Activated CD8-positive, alpha-beta memory T cell treated with anti-CD3 and anti-CD28 coated beads, Interleukin-2, amount 50 U/mL, for 1 hour (primary cell): ENCODE data around the gene SLC30A2.

ENCODE experiments used
- DNase-seq: peaks from one replicate; pipeline ENCODE4 v3.0.0-alpha.2; 2020; ENCODE audit errors: extremely low read depth

The SLC30A2 gene

DNA sequence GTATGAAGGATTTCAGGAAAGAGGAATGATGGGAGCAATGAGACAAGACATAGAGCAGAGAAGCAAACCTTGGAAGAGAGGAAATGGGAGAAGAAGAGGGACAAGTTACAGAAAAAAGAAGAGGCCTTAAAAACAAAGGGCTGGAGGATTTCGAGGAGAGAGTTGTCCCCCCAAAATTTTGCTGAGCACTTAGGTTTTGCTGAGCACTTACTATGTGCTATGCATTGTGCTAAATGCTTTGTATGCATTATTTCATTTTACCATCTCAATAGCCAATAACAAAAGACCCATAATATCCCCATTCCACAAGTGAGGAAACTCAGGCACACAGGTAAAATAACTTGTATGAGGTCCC, 24.0 kb upstream of the SLC30A2 start:
- DNase-seq = no peak

DNA sequence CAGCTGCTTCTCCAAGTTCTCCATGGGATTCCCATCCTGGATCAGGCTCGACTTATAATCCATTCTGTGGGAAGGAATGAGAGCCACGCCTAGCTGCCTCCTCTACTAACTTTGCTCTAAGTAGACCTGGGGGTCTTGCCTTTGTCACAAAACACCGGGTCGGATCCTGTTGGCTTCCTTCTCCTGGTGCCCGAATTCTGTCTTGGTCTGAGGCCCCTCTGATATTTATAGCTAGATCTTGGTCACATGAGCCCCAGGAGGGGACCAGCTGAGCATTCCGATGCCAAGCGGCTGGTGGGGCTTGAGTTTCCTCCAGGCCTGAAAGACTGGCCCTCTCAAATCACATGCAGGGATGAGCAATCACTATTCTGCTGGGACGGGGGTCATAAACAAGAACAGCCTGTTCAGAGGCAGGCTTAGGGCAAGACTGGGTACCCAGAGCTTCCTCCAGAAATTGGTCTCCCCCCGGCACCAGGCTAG, 21.6 kb upstream of the SLC30A2 start, which contains the start of gene TRIM63:
Gene TRIM63 (minus strand): TSS at position 199 of the 480 bp plus-strand sequence. CDS start 136 bp downstream, at position 63.
- no peak for DNase-seq

DNA sequence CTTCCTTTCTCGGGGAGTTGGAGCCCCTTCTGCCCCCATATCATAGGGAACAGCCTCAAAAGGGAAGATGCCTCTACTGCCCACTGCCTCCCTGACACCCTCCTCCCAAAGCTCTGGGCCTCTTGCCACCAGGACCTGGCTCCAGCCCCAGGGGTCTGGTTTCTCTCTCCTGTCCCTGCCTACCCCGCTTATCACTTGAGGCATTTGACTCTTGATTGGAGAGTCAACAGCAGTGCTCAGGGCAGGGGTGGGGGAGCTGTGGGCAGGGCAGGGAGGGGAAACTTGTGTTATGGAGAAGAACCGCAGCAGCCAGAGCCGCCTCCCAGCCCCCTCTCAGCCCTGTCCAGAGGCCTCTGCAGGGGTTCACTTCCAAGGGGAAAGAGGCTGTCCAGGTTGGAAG, 20.9 kb upstream of the SLC30A2 start:
- no peak for DNase-seq

DNA sequence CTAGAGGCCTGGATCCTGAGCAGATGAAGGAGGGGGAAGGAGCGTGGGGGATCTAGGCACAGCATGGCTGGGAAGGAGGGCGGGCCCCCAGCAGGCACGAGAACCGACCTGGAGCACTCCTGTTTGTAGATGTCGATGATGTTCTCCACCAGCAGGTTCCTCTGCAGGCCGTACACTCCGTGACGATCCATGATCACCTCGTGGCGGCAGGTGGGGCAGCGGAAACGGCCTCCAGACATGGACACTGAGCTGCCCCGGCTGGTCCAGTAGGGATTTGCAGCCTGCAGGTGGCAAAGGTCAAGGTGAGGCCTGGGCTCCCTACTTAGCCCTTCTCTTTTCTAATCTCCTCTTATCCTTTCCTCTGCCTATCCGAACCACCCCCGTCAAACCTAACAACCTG, 20.2 kb upstream of the SLC30A2 start:
- no peak for DNase-seq

DNA sequence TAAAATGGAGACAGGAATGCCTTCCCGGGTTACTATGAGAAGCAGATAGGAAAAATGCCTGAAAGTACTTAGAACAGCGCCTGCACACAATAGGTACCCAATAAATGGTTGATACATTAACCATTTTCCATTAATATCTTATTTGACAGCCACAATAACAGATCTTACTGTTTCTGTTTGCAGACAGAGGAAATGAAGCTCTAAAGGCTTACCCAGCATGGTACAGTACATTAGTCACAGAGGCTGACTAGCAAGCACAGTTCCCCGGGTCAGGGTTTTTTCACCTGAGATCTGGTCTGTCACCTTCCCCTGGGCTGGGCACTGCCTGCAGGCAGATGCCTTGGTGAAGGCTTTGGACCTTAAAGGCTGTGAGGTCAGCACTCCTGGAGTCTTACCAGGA, 18.6 kb upstream of the SLC30A2 start:
- DNase-seq = no peak

DNA sequence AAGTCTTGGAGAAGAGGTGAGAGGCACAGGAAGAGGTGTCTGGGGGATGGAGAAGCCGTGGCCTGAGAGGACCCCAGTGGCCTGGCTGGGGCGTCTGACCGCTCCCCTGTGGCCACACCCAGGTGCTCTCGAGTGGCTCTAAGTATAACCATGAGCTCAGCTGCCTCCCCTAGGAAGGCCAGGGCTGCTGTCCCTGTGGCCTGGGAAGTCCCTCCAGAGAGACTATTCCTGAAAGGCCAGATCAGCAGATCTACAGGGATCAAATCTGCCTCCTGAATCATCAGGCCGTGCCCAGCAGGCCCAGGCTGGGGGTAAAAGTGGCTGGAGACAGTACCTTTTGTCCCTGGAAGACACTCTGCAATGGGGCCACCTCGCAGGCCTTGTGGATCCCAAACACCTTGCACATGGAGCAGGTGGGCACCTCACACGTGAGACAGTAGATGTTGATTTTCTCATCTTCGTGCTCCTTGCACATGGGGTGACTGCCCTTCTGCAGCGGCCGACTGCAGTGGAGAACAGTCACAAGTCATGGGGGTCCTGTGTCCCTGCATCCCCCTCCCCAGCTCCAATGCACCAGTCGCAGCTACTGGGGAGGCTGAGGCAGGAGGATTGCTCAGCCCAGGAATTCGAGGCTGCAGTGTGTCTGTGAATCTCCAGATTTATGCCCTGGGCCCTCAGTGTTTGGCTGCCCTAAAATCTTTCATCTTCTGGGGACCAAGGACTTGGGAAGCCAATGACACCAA, 15.1 kb upstream of the SLC30A2 start:
- no peak for DNase-seq

DNA sequence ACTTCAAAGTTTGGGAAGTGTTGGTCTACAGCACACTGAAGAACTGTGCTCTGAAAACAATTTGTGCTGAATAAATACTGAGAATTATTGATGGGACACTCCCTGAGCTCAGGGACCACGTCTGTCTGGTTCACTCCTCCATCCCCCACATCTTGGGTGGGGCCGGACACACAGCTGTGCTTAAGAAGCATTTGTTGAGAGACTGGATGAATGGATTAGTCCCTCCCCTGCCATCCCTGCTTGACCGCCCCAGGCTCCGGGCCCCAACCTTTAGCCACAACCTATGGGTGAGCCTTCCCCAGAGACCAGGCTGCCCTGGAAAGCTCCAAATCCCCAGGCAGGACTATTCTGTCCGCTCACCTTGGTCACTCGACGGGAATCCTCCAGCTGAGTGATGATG, 14.0 kb upstream of the SLC30A2 start:
- DNase-seq = no peak

DNA sequence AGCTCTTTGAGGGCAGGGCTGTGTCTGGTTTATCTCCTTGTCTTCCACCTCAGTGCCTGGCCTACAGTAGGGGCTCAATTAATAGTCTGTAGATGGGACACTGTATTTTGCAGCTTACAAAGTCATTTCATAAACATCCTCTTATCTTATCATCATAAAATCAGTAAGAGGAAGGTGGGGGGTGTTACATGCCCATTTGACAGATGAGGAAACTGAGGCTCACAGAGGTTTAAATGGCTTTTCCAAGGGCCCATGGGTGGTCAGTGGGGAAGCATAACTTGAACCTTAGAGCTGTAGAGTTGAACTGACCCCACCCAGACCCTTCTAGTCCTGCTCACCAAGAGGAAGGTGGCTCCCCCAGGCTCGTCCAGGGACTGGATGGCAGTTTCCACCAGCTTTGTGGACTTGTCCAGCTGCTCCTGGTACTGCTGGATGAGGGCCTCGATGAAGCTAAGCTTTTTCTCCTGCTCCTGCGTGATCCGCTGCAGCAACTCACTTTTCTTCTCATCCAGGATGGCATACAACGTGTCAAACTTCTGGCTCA, 12.2 kb upstream of the SLC30A2 start:
- no peak for DNase-seq

DNA sequence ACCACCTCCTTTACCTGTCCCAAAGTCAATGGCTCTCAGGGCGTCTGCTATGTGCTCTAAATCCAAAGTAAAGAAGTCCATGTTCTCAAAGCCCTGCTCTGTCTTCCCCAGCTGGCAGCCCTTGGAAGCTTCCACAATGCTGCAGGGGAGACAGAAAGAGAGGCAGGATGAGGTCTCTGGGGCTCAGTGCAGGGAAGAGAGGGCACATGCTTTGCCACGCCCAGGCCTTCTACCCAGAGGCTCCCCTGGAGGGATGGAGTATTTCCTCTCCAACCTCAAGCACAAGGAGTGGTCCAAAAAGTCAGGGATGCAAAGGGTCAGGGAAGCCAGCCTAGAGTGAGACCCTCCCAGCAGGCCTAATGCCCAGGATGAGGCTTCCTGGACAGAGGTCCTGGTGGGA, 11.3 kb upstream of the SLC30A2 start:
- DNase-seq = no peak

DNA sequence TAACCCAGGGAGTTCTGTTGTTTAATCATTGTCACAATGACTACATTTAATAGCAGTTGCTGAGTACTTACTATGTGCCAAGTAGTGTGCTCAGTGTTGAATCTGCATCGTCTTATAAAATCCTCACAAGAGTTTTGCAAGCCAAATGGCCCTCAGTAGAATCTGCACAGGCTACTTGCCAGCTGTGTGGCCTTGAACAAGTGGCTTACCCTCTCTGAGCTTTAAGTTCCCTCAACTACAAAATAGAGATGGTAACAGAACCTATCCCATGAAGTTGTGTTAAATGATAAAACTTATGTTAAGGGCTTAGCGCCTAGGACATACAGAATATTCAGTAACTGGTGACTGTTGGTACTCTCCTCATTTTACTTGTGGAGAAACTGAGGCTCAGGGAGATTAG, 9.1 kb upstream of the SLC30A2 start:
- no peak for DNase-seq

DNA sequence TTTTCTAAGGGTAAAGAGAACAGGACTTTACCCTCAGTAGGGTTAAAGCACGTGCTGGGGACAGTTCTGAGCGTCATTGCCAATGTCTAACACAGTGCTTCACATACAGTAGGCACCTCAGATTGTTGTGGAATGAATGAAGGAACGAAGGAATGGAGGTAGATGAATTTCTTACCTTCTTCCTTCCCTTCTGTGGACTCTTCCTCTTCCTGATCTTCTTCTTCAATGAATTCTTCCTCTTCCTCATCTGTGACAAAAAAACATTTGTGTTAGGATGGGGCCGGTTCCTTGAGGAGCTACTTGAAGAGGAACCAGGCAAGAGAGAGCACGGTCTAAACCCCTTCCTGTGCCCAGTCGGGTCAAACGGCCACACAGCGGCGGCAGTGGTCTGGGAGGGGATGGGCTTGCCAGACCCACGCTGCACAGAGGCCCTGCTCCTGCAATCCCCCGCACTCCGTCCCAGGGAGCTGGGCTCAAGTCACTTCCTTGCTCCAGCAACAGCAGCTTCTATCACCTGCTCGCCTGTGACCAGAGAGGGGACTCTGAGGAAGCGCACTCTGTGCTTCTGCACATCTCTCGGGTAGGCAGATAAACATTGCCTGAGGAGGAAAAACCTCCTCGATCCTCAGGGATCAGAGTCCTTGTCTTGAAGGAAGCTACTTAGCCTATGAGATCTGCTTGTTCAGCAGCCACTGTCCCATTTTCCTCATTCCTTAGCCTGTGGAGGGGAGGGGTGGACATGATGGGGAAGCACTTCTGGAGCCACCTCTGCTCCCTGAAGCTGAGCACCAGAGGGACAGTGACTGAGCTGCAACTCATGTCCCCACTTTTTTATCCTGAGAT, 8.0 kb upstream of the SLC30A2 start:
- DNase-seq = no peak

DNA sequence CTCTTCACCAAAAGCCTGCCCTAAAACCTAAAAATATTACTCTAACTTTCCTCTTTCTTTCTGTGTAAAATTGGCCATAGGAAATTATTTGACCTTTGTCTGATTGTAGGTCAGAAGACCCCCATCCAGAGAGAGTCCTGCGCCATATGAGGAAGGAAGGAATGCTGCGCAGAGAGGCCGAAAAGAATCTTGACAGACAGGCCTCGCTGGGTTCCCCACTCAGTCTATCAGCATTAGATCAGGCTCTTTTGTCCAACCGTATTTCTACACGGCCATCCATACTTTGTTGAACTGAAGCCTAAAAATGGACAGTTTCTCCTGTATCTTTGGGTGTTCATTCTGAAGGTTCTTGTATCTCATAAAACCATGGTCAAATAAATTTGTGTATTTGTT, 4.3 kb upstream of the SLC30A2 start:
- no peak for DNase-seq

DNA sequence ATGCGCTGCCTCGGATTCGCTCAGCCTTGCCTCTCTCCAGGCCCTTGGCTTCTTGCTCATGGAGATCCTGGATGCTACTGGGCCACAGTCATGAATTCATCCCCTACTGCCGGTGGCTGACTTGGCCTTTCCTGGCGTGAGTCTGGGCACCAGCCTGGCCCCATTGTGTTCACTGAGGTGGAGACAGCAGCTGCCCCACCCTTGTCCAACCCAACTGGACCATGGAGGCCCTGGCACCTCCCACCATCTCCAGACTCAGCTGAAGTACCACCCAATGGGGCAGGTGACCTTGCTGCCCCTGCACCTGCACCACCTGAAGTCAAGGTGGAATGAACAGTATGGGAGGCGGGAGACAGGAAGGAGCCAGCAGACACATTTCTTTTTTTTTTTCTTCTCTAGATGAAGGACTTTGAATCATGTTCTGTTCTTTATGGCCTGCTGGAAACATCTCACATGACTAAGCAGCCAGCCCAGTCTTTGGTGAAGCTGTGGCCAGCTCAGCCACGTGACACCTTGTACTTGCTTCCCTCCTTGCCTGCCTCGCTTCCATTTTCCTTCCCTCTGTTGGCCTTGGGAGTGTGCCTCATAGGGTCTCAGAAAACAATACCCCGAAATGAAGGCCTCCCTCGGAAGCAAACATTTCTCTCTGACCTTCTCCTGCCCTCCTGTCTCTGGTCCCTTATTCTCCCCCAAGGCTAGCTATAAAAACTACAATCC, 3.8 kb upstream of the SLC30A2 start:
- no peak for DNase-seq

DNA sequence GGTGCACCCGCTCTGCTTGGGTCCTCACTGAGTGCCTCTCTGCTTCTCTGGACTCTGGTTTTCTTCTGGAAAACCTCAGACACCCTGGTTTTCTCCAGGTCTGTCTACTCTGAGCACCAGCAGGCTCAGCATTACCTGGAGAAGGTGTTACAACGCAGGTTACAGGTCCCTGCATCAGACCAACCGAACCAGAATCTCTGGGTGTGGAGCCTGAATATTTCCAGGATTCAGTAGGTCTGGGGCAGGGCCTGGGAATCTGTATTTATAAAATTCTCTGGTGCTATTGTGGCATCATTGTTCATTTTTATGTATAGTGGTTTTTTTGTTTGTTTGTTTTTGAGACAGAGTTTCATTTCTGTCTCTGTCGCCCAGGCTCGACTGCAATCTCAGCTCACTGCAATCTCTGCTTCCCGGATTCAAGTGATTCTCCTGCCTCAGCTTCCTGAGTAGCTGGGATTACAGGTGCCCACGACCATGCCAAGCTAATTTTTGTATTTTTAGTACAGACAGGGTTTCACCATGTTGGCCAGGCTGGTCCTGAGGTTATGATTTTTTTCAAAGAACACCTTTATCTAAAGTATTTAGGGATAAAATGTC, 1.5 kb upstream of the SLC30A2 start:
- DNase-seq = no peak

DNA sequence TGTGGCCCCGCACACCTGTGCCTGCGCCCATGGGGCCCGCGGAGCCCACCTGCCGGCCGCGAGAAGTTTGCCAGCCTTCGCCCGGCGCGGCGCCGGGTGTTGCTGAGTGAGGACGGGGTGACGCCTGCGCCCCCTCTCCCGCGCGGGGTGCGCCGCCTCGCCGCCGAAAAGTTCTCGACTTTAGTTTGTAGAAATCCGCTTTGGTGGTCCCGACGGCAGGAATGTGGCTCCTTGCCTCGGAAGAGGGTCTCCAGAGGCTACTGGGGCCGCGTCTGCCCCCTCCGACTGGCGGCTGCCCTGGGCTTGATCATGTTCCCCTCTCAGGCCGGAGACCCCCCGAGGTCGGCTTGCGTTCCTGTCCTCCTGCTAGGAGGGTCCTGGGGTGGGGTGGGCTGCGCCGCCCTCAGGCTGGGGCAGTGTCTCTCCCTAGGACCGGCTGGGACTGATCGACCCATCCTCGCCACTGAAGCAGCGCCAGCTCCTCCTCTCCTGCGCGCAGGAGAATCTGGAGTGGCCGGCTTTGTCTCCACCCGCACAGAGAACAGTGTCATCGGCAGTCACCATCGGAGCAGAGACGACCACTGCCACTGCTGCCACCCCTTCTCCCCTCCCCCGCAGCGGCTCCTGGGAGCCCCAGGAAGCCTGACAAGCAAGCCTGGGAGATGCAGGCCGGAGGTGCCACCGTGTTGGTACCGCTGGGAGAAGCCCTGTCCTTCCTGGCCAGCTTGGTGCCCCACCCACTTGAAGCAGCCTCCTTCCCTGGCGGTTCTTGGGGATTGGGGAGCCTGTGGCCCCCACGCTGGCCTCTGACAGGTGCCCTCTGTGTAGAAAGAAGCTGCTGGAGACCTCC, 553 bp upstream of the SLC30A2 start:
- DNase-seq = no peak

DNA sequence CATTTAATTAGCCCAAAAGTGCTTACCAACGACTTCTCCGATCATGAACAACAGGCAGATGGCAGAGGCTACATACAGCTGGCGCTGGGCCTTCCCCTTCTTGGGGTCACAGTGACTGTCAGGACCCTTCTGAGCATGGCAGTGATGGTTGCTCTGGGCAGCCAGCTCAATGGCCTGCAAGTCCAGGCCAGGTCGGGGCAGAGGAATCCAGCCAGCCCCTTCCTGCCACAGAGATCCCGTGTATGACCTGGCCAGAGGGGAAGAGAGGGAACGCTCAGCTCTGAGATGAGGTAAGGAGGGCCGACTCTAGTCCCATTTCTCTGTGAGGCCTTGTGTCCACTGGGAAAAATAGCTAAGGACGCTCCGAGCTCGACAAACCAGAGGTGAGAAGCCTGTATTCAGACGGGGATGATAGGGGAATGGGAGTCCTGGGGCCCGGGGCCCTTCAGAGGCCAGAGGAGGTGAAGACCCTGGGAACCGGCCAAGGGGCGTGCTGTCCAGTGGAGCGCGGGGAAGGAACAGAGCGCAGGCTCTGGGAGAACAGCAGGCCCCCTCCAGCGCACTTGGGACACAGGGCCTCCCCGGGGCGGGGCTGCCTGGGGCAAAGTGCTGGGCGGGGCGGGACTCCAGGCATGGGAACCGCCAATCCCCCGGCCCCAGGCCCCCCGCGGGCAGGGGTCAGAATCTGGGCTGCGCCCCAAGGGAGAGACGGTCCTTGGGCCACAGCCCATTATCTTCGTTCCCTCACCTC, 772 bp downstream of the SLC30A2 start:
- no peak for DNase-seq

DNA sequence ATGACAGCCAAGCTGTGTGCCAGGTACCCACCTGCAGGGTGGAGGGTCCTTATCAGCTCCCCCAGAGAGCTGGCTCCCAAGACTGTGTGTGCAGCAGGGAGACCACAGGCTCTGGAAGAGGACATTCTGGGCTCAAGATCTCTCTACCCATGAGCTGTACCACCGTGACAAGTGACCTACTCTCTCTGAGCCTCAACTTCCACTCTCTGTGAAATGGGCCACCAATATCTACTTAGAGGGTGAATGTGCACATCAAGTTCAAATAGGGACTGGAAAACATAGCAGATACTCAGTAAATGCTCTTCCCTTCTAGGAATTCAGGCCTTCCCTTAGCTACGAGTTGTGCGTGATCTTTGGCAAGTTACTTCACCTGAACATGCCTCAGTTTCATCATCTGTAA, 1.5 kb downstream of the SLC30A2 start:
- DNase-seq = no peak

DNA sequence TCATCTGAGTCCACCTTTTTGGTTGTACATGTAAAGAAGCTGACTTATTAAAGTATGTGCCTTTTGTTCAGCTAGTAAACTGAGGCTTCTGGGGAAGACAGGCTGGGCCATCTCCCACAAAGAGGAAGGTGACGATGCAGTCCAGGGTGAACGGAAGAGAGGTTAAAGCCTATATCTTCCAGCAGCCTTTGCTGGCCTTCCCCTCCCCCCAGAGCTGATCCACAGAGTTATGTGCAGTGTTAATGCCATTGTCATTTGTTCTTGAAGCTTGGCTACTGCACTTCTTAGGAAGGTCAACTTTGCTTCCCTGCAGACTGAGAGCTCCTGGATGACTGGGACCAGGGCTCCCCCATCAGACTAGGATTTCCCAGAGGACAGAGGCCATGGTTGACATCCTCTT, 2.2 kb downstream of the SLC30A2 start:
- DNase-seq = no peak

DNA sequence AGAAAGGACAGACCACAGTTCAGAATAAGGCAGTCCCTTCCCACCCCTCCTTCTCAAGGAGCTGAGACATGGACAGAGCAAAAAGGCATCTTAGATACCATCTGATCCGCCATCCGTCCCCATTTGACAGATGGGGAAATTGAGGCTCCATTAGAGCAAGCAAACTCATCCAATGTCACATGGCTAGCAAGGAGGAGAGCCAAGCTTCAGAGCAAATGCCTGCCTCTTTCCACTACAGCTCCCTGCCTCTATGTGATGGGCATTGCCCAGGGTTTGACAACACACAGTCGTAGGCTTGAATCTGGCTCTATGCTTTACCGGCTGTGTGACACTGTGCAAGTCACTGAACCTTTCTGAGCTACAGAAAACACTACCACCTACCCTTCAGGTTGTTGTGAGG, 3.9 kb downstream of the SLC30A2 start:
- no peak for DNase-seq

DNA sequence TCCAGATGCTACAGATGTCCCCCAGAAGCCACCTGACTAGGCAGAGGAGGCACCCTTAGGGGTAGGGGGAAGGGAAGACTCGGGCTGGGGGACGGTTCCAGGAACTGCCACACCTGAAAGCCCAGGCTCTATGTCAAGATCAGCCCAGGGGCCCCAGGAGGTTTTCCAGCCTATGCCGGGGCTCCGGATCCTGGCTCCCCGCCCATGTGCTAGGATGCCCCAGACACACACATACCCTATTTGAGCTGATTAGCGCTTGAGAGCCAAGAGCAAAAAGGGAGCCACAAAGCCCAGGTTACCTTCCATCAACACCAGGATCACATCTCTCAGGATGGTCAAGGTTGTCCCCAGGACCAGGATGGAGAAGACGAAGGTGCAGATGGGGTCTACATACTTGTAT, 4.5 kb downstream of the SLC30A2 start:
- no peak for DNase-seq
